PFSK-1 (cell line): ENCODE data around the gene LEMD2.

ENCODE experiments used
- FOXP2 ChIP-seq: optimal IDR thresholded peaks from 2 replicates; pipeline ENCODE3; 2011; ENCODE audit warnings: borderline replicate concordance, control low read depth, inconsistent platforms; ENCODE audit not compliant: insufficient read depth; ENCODE audit errors: extremely low read length, extremely low read depth
- POLR2AphosphoS5 ChIP-seq: IDR thresholded peaks from 2 replicates; pipeline ENCODE4 v1.6.1; 2012; ENCODE audit warnings: low read depth, mild to moderate bottlenecking, control low read depth, low read length, moderate library complexity
- REST ChIP-seq, 2 experiments: IDR thresholded peaks; 2 replicates each; pipeline versions ENCODE4 v1.6.1 to v1.8.0; 2011 to 2012; ENCODE audit warnings: low read depth in 2 of 2, low read length in 2 of 2, control low read depth in 1 of 2, inconsistent platforms in 1 of 2, mild to moderate bottlenecking in 1 of 2, moderate library complexity in 1 of 2; ENCODE audit not compliant: insufficient read depth in 1 of 2
- SIN3A ChIP-seq: IDR thresholded peaks from 2 replicates; pipeline ENCODE4 v1.6.1; 2012; ENCODE audit warnings: mild to moderate bottlenecking, low read length, moderate library complexity, borderline replicate concordance; ENCODE audit not compliant: insufficient read depth
- TAF1 ChIP-seq: IDR thresholded peaks from 2 replicates; pipeline ENCODE4 v1.6.1; 2012; ENCODE audit warnings: low read length, control low read depth, borderline replicate concordance; ENCODE audit not compliant: insufficient read depth

Gene LEMD2

DNA sequence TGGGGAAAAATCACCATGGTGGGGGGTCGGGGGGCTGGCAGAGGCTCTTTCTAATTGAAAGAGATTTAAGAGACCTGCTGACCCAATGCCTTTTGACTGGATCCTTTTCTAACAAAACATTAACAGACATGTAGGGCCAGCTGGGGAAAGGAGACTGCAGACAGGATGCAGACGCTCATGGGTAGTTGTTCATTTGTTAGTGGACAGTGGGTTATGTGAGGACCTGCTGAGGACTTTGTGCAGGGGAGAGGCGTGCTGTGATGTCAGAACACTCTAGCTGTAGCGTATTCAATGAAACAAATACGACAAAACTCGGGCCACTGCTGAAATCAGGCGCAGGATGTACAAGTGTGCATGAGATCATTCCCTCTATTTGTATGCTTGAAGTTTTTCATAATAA is 43.4 kb downstream of the LEMD2 start:
- TF ChIP-seq SIN3A: no peak
- no peak for TF ChIP-seq TAF1
- no peak for TF ChIP-seq POLR2AphosphoS5
- TF ChIP-seq REST (IDR thresholded peaks at IDR 0.05; ENCODE audit: insufficient read depth in 1 of 2, low read depth in 2 of 2, low read length in 2 of 2): no peak
- TF ChIP-seq FOXP2: no peak

- TF ChIP-seq POLR2AphosphoS5 (no peak), REST (IDR thresholded peaks at IDR 0.05; ENCODE audit: insufficient read depth in 1 of 2, low read depth in 2 of 2, low read length in 2 of 2) (no peak), SIN3A (no peak), TAF1 (no peak), FOXP2 (no peak)
These were observed 43.9 kb downstream of the LEMD2 start for GRCh38 chr6:33744895-33745546.

DNA sequence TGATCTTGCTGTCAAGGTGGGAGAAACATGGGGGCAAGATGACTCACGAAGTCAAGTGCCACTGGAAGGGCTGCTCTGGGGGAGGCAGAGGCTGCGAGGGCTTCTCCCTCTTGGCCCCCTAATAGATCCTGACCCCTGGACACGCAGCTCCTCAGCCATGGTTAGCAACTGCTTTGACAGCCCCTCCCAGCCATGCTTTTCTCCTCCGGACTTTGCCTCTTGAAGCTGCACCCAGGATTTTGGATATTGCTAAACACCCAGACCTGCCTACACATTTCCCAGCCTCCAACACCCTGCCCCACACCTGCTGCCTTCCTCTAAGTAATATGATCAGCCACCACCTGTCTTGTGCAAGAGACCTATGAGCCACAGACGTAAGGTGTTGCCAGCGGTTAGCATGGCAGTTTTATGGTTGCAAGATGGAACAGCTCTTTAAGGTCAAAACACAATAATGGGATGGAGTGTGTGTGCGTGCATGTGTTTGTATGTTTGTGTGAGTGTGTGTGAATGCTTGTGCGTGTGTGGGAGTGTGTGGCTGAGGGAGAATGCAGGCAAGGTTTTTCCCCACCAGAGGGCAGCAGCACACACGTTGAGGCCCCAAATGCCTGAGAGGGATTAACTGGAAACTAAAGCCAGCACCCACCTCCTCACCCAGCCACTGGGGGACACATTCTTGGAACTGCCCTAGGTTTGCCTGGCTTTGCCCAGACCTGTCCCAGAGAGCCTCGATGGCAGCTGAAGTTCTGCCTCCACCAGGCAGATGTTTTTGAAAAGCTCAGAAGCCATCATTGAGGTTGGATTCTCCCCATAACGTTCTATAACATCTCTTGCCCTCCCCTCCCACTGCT is 44.7 kb downstream of the LEMD2 start:
- TF ChIP-seq SIN3A (no peak), FOXP2 (peak; percentile 12)

GRCh38 chr6:33742837-33743236 is 46.1 kb downstream of the LEMD2 start:
- no peak for TF ChIP-seq SIN3A
- no peak for TF ChIP-seq TAF1
- no peak for TF ChIP-seq FOXP2
- no peak for TF ChIP-seq REST (IDR thresholded peaks at IDR 0.05; ENCODE audit: insufficient read depth in 1 of 2, low read depth in 2 of 2, low read length in 2 of 2)
- no peak for TF ChIP-seq POLR2AphosphoS5

- TF ChIP-seq TAF1 (no peak), POLR2AphosphoS5 (no peak)
These were observed 46.8 kb downstream of the LEMD2 start for GRCh38 chr6:33742092-33742491.

GRCh38 chr6:33740794-33741193 is 48.1 kb downstream of the LEMD2 start:
- no peak for TF ChIP-seq FOXP2
- no peak for TF ChIP-seq POLR2AphosphoS5
- no peak for TF ChIP-seq SIN3A
- no peak for TF ChIP-seq TAF1
- no peak for TF ChIP-seq REST (IDR thresholded peaks at IDR 0.05; ENCODE audit: insufficient read depth in 1 of 2, low read depth in 2 of 2, low read length in 2 of 2)
